Liver (tissue), 3 donors: ENCODE results near the gene TNFRSF21.

ENCODE experiments used
- EGR1 ChIP-seq, 2 donors: IDR thresholded peaks; 2 replicates each; pipeline ENCODE4 v1.6.1; 2016 to 2018; ENCODE audit warnings: antibody characterized with exemption in 2 of 2, low read depth in 2 of 2
- FOXA1 ChIP-seq: IDR thresholded peaks from 2 replicates; pipeline ENCODE4 v1.6.1; 2016; ENCODE audit warnings: antibody characterized with exemption
- GABPA ChIP-seq, 2 donors: IDR thresholded peaks in 1 of 2; conservative IDR thresholded peaks in 1 of 2; 2 replicates each; pipeline ENCODE4 v1.6.1; 2016; ENCODE audit warnings: antibody characterized with exemption in 2 of 2, mild to moderate bottlenecking in 1 of 2, moderate library complexity in 1 of 2
- JUND ChIP-seq, 2 donors: IDR thresholded peaks; 2 replicates each; pipeline ENCODE4 v1.6.1; 2016; ENCODE audit warnings: antibody characterized with exemption in 2 of 2
- NR2F2 ChIP-seq: IDR thresholded peaks from 2 replicates; pipeline ENCODE4 v1.6.1; 2016; ENCODE audit warnings: antibody characterized with exemption
- RAD21 ChIP-seq, 2 donors: IDR thresholded peaks; 2 replicates each; pipeline ENCODE4 v1.6.1; 2016; ENCODE audit warnings: antibody characterized with exemption in 2 of 2, mild to moderate bottlenecking in 2 of 2
- REST ChIP-seq: IDR thresholded peaks from 2 replicates; pipeline ENCODE4 v1.6.1; 2016; ENCODE audit warnings: antibody characterized with exemption, mild to moderate bottlenecking
- RXRA ChIP-seq, 2 donors: IDR thresholded peaks; 2 replicates each; pipeline ENCODE4 v1.6.1; 2017 to 2018; ENCODE audit warnings: antibody characterized with exemption in 2 of 2, mild to moderate bottlenecking in 1 of 2
- SP1 ChIP-seq: IDR thresholded peaks from 2 replicates; pipeline ENCODE4 v1.6.1; 2018; ENCODE audit warnings: antibody characterized with exemption, mild to moderate bottlenecking
- TAF1 ChIP-seq: conservative IDR thresholded peaks from 2 replicates; pipeline ENCODE4 v1.6.1; 2016; ENCODE audit warnings: antibody characterized with exemption, mild to moderate bottlenecking
- YY1 ChIP-seq: IDR thresholded peaks from 2 replicates; pipeline ENCODE4 v1.6.1; 2016; ENCODE audit warnings: antibody characterized with exemption, mild to moderate bottlenecking
- TF ChIP-seq, protein P1 (sequence below): fragments of 150-350 bp; IDR thresholded peaks from 2 replicates; pipeline ENCODE4 v1.5.1; 2017; ENCODE audit warnings: improper control_type of control experiment, low read depth, low read length; ENCODE audit not compliant: missing input control
- TF ChIP-seq, protein P2 (sequence below): IDR thresholded peaks from 2 replicates; pipeline ENCODE4 v1.6.1; 2016; ENCODE audit warnings: antibody characterized with exemption
- TF ChIP-seq, protein P3 (sequence below): IDR thresholded peaks from 2 replicates; pipeline ENCODE4 v1.6.1; 2016; ENCODE audit warnings: antibody characterized with exemption
- donor health status: healthy.
- donor health status: healthy.

DNA sequence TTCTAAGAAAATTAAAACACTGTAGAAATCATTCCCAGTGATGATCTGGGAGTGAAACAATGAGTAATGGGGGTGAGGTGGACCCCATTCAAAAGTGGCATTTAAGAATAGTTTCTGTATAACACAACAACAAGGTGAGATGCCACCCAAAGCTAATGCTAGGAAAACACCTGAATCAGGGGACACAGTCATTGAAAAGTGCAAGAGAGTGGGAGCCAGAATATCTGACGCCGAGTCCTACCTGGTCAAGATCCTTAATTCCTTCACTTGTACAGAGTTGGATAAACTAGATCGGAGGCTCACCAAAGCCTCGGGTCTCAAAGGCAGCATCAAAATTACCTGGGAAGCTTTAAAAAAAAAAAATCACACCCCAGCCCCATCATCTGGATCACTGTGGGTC, 17.7 kb downstream of the TNFRSF21 start:
- TF ChIP-seq, protein P1, sequence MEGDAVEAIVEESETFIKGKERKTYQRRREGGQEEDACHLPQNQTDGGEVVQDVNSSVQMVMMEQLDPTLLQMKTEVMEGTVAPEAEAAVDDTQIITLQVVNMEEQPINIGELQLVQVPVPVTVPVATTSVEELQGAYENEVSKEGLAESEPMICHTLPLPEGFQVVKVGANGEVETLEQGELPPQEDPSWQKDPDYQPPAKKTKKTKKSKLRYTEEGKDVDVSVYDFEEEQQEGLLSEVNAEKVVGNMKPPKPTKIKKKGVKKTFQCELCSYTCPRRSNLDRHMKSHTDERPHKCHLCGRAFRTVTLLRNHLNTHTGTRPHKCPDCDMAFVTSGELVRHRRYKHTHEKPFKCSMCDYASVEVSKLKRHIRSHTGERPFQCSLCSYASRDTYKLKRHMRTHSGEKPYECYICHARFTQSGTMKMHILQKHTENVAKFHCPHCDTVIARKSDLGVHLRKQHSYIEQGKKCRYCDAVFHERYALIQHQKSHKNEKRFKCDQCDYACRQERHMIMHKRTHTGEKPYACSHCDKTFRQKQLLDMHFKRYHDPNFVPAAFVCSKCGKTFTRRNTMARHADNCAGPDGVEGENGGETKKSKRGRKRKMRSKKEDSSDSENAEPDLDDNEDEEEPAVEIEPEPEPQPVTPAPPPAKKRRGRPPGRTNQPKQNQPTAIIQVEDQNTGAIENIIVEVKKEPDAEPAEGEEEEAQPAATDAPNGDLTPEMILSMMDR: no peak
- TF ChIP-seq JUND (IDR thresholded peaks at IDR 0.05) (no peak), EGR1 (IDR thresholded peaks at IDR 0.05; ENCODE audit: low read depth in 2 of 2) (no peak), YY1 (no peak), GABPA (IDR thresholded peaks at IDR 0.05 in 1 of 2, conservative IDR thresholded peaks at IDR 0.05 in 1 of 2) (no peak), RAD21 (IDR thresholded peaks at IDR 0.05) (no peak), REST (no peak), RXRA (IDR thresholded peaks at IDR 0.05) (no peak), FOXA1 (no peak), SP1 (no peak), TAF1 (no peak), NR2F2 (no peak)
- TF ChIP-seq, protein P2, sequence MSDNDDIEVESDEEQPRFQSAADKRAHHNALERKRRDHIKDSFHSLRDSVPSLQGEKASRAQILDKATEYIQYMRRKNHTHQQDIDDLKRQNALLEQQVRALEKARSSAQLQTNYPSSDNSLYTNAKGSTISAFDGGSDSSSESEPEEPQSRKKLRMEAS: no peak
- TF ChIP-seq, protein P3, sequence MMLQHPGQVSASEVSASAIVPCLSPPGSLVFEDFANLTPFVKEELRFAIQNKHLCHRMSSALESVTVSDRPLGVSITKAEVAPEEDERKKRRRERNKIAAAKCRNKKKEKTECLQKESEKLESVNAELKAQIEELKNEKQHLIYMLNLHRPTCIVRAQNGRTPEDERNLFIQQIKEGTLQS: no peak
